OCI-LY1 (cell line): ENCODE measurements around the gene IDS.
"Not testable (repeated sequence)": the region's sequence is repeated elsewhere in the genome, so short reads cannot be mapped to it uniquely, and the experiment has no call there.

Experiments
- H2AFZ ChIP-seq: fragments of 200-600 bp; sonication (generic), shearing (Covaris generic); 2 replicates; pipeline ENCODE4 v1.6.0; 2014; ENCODE audit warnings: antibody characterized with exemption, mild to moderate bottlenecking, low read length
- H3F3A ChIP-seq: fragments of 200-600 bp; sonication (generic), shearing (Covaris generic); 2 replicates; pipeline ENCODE4 v1.6.0; 2014; ENCODE audit warnings: mild to moderate bottlenecking, antibody characterized with exemption, low read length, moderate library complexity; ENCODE audit not compliant: insufficient read depth
- H3K27ac ChIP-seq: fragments of 200-600 bp; sonication (generic); 2 replicates; pipeline ENCODE4 v1.5.1; 2014; ENCODE audit warnings: low read length, mixed run types, mild to moderate bottlenecking, low read depth; ENCODE audit not compliant: poor library complexity, severe bottlenecking
- H3K27me3 ChIP-seq: fragments of 200-600 bp; sonication (generic); 2 replicates; pipeline ENCODE4 v1.6.0; 2014; ENCODE audit warnings: antibody characterized with exemption, mild to moderate bottlenecking, low read length, moderate library complexity; ENCODE audit not compliant: insufficient read depth
- H3K36me3 ChIP-seq: fragments of 200-600 bp; sonication (generic); 2 replicates; pipeline ENCODE4 v1.6.1; 2014; ENCODE audit warnings: mild to moderate bottlenecking, antibody characterized with exemption, low read length, moderate library complexity, mixed read lengths; ENCODE audit not compliant: insufficient read depth
- H3K4me1 ChIP-seq: fragments of 200-600 bp; sonication (generic); 2 replicates; pipeline ENCODE4 v1.5.1; 2014; ENCODE audit warnings: mild to moderate bottlenecking, low read length, moderate library complexity; ENCODE audit not compliant: insufficient read depth, severe bottlenecking
- H3K4me2 ChIP-seq: fragments of 200-600 bp; sonication (generic), shearing (Covaris generic); 2 replicates; pipeline ENCODE4 v1.6.1; 2014; ENCODE audit warnings: low read length
- H3K4me3 ChIP-seq: fragments of 200-600 bp; sonication (generic); 2 replicates; pipeline ENCODE4 v1.5.1; 2014; ENCODE audit warnings: low read length, low read depth, mild to moderate bottlenecking, mixed read lengths; ENCODE audit not compliant: poor library complexity, severe bottlenecking
- H3K79me2 ChIP-seq: fragments of 200-600 bp; shearing (Covaris generic); 2 replicates; pipeline ENCODE4 v1.6.1; 2016; ENCODE audit warnings: mixed run types, low read length, mixed read lengths; ENCODE audit not compliant: insufficient read depth
- H3K9ac ChIP-seq: fragments of 200-600 bp; sonication (generic), shearing (Covaris generic); 2 replicates; pipeline ENCODE4 v1.6.1; 2014; ENCODE audit warnings: mild to moderate bottlenecking, low read length, mixed read lengths
- H3K9me2 ChIP-seq: fragments of 200-600 bp; sonication (generic), shearing (Covaris generic); 2 replicates; pipeline ENCODE4 v1.6.1; 2014; ENCODE audit warnings: low read depth, mild to moderate bottlenecking, low read length, mixed read lengths
- H3K9me3 ChIP-seq: fragments of 200-600 bp; shearing (Covaris generic); 2 replicates; pipeline ENCODE4 v1.6.1; 2014; ENCODE audit warnings: low read length, mixed read lengths
- H4K20me1 ChIP-seq: fragments of 200-600 bp; sonication (generic), shearing (Covaris generic); 2 replicates; pipeline ENCODE4 v1.6.0; 2016; ENCODE audit warnings: mild to moderate bottlenecking, low read length; ENCODE audit not compliant: insufficient read depth
- CTCF ChIP-seq: fragments of 200-600 bp; sonication (generic), shearing (Covaris generic); IDR thresholded peaks from 2 replicates; pipeline ENCODE4 v1.5.1; 2017; ENCODE audit warnings: mild to moderate bottlenecking, antibody characterized with exemption, low read length, moderate library complexity, mixed read lengths
- EZH2 ChIP-seq: fragments of 200-600 bp; sonication (generic), shearing (Covaris generic); IDR thresholded peaks from 2 replicates; pipeline ENCODE4 v1.8.0; 2017; ENCODE audit warnings: borderline replicate concordance, mixed run types, mild to moderate bottlenecking, antibody characterized with exemption, low read length, moderate library complexity, mixed read lengths

The IDS gene

GRCh38 chrX:149504915-149505651 lies at the start of gene IDS:
IDS (minus strand) TSS chrX:149505306; CDS start chrX:149505137, 169 bp downstream.
- H3K4me3 ChIP-seq, result peak within 1 kb of the TSS; percentile 82
- H2AFZ ChIP-seq, result no peak within 1 kb of the TSS
- H3K27me3 ChIP-seq, result no peaks in the 10 kb centered on the region
- H4K20me1 ChIP-seq, result no peaks in the 10 kb centered on the region
- H3K9ac ChIP-seq, result peak within 1 kb of the TSS; percentile 78
- H3K4me1 ChIP-seq, result peaks cover 17% of the 10 kb centered on the region
- TF ChIP-seq EZH2, result no peak
- no peak for TF ChIP-seq CTCF
- H3K79me2 ChIP-seq, result no peaks in the 10 kb centered on the region
- H3K9me3 ChIP-seq, result no peaks in the 10 kb centered on the region
- H3K9me2 ChIP-seq, result no peaks in the 10 kb centered on the region
- H3K4me2 ChIP-seq, result peak within 1 kb of the TSS; percentile 77
- H3F3A ChIP-seq, result no peaks in the 10 kb centered on the region
- peaks cover 8% of the 10 kb centered on the region; the same call in 1 of the 2 replicates for H3K36me3 ChIP-seq
- peak within 1 kb of the TSS; percentile 77 for H3K27ac ChIP-seq

- not testable (repeated sequence) for H3K9ac ChIP-seq, H3K27ac ChIP-seq, H4K20me1 ChIP-seq, H2AFZ ChIP-seq, H3K36me3 ChIP-seq, H3K27me3 ChIP-seq, H3K79me2 ChIP-seq, H3K9me3 ChIP-seq, H3K4me3 ChIP-seq, H3K9me2 ChIP-seq, H3K4me2 ChIP-seq, H3F3A ChIP-seq, H3K4me1 ChIP-seq
Observed at GRCh38 chrX:149551939-149552248, 46.8 kb upstream of the IDS start.

GRCh38 chrX:149551245-149551938 lies 46.3 kb upstream of the IDS start:
- H3K36me3 ChIP-seq, H3K9ac ChIP-seq, H3K27ac ChIP-seq, H3K4me1 ChIP-seq, H3K27me3 ChIP-seq, H3K4me3 ChIP-seq, H3F3A ChIP-seq, H4K20me1 ChIP-seq, H3K4me2 ChIP-seq, H3K9me3 ChIP-seq, H3K79me2 ChIP-seq, H2AFZ ChIP-seq, H3K9me2 ChIP-seq: not testable (repeated sequence)

GRCh38 chrX:149550454-149550853 lies 45.3 kb upstream of the IDS start:
- H3K79me2 ChIP-seq, H3K4me3 ChIP-seq, H3K4me1 ChIP-seq, H3K4me2 ChIP-seq, H3K27me3 ChIP-seq, H3K36me3 ChIP-seq, H3K9me3 ChIP-seq, H4K20me1 ChIP-seq, H3K9ac ChIP-seq, H3F3A ChIP-seq, H3K9me2 ChIP-seq, H2AFZ ChIP-seq, H3K27ac ChIP-seq: not testable (repeated sequence)

GRCh38 chrX:149549701-149550100 lies 44.6 kb upstream of the IDS start, which contains the start of gene HSFX3:
HSFX3 (minus strand) TSS chrX:149549924; CDS start chrX:149549852, 72 bp downstream.
- H3K4me3 ChIP-seq, H3K27ac ChIP-seq: not testable (repeated sequence)

GRCh38 chrX:149547782-149548181 lies 42.7 kb upstream of the IDS start:
- H3K9me2 ChIP-seq, H3F3A ChIP-seq, H4K20me1 ChIP-seq, H3K79me2 ChIP-seq, H3K4me3 ChIP-seq, H3K36me3 ChIP-seq, H2AFZ ChIP-seq, H3K9ac ChIP-seq, H3K4me2 ChIP-seq, H3K9me3 ChIP-seq, H3K4me1 ChIP-seq, H3K27me3 ChIP-seq, H3K27ac ChIP-seq: not testable (repeated sequence)

More at GRCh38 chrX:149549701-149550100, 44.6 kb upstream of the IDS start, which contains the start of gene HSFX3:
- H3K9ac ChIP-seq, H4K20me1 ChIP-seq, H3K36me3 ChIP-seq, H3F3A ChIP-seq, H3K9me3 ChIP-seq, H3K4me1 ChIP-seq, H3K4me2 ChIP-seq, H3K79me2 ChIP-seq, H3K9me2 ChIP-seq, H2AFZ ChIP-seq, H3K27me3 ChIP-seq: not testable (repeated sequence)
